GM18951 (cell line): ENCODE results near the gene CDC37.
"Not testable (repeated sequence)": the region's sequence is repeated elsewhere in the genome, so short reads cannot be mapped to it uniquely, and the experiment has no call there.

Experiments
- POLR2A ChIP-seq: IDR thresholded peaks from 4 replicates; pipeline ENCODE4 v1.6.1; 2011; ENCODE audit warnings: mild to moderate bottlenecking; ENCODE audit not compliant: insufficient read length, insufficient read depth; ENCODE audit errors: extremely low read depth
- in situ Hi-C: fragments of 300-500 bp; cut with MboI; formaldehyde crosslinking; loops from one replicate; pipeline ENCODE4 v1.12.0; 2022; ENCODE audit warnings: low sequenced_read_pairs, mixed read lengths, inconsistent platforms; ENCODE audit not compliant: unreplicated experiment

The CDC37 gene

GRCh38 chr19:10372690-10373089, 30.7 kb downstream of the CDC37 start:
- no peak for TF ChIP-seq POLR2A
- in situ Hi-C loops: no loop called here

- in situ Hi-C loops: no loop called here
- no peak for TF ChIP-seq POLR2A
These were observed 35.1 kb downstream of the CDC37 start for GRCh38 chr19:10368101-10368803.

- in situ Hi-C loops: not testable (repeated sequence)
These were observed 36.3 kb downstream of the CDC37 start for GRCh38 chr19:10366950-10367512.

GRCh38 chr19:10365518-10365917, 37.8 kb downstream of the CDC37 start:
- in situ Hi-C loops: no loop called here
- no peak for TF ChIP-seq POLR2A

GRCh38 chr19:10364644-10365043, 38.7 kb downstream of the CDC37 start:
- in situ Hi-C loops: no loop called here
- TF ChIP-seq POLR2A: no peak

GRCh38 chr19:10363789-10364281, 39.5 kb downstream of the CDC37 start:
- in situ Hi-C loops: no loop called here
- no peak for TF ChIP-seq POLR2A

- TF ChIP-seq POLR2A: no peak
- in situ Hi-C loops: no loop called here
These were observed 41.1 kb downstream of the CDC37 start for GRCh38 chr19:10362259-10362658.

- TF ChIP-seq POLR2A: no peak
- in situ Hi-C loops: no loop called here
These were observed 41.8 kb downstream of the CDC37 start for GRCh38 chr19:10361569-10362011.

- in situ Hi-C loops: no loop called here
- TF ChIP-seq POLR2A: no peak
These were observed 46.9 kb downstream of the CDC37 start for GRCh38 chr19:10356431-10356830.

- TF ChIP-seq POLR2A: no peak
- in situ Hi-C loops: no loop called here
These were observed 49.5 kb downstream of the CDC37 start for GRCh38 chr19:10353793-10354391.

- no peak for TF ChIP-seq POLR2A
- in situ Hi-C loops: no loop called here
These were observed 50.3 kb downstream of the CDC37 start for GRCh38 chr19:10352764-10353671.

GRCh38 chr19:10346509-10346908, 56.8 kb downstream of the CDC37 start:
- in situ Hi-C loops: no loop called here
- no peak for TF ChIP-seq POLR2A

GRCh38 chr19:10344780-10345179, 58.6 kb downstream of the CDC37 start:
- in situ Hi-C loops: no loop called here
- TF ChIP-seq POLR2A: no peak
